IPS DF 19.7 (cell line): ENCODE results near the gene TAC3.
"Not testable (repeated sequence)": the region's sequence is repeated elsewhere in the genome, so short reads cannot be mapped to it uniquely, and the experiment has no call there.

Experiments
- DNase-seq: peaks from one replicate; pipeline ENCODE4 v3.0.0-alpha.2; 2013; ENCODE audit warnings: low read depth, low spot score

The TAC3 gene

DNA sequence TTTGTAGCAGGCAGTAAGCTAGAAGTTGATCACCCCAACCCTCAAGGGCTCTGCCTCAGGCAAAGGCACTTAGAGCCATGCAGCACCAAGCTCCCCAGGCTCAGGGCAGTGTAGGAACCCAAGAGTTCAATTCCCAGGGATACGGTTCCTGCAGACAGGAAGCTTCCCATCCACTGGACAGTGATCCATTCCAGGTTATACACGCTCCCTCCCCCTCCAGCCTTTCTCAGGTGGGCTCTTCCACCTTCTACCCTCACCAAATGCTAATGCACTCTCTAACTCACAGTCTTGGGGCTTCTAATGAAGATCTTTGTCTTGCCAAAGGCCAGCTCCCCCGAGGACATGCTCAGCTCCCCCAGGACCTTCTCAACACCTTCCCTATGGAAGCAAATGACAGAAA, 20.9 kb upstream of the TAC3 start:
- no peak for DNase-seq

DNA sequence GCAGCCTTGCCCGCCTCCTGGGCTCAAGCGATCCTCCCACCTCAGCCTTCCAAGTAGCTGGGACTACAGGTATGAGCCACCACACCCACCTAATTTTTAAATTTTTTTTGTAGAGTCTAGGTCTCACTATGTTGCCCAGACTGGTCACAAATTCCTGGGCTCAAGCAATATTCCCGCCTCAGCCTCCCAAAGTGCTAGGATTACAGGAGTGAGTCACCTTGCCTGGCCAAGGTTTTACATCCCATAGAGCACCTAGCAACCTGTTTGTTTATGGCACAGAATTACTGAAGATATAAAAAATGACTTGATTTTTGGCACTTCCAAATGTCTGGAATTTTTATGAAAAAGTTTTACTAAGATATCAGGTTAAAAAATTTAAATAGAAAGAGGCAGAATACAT, 17.1 kb upstream of the TAC3 start:
- DNase-seq: no peak

DNA sequence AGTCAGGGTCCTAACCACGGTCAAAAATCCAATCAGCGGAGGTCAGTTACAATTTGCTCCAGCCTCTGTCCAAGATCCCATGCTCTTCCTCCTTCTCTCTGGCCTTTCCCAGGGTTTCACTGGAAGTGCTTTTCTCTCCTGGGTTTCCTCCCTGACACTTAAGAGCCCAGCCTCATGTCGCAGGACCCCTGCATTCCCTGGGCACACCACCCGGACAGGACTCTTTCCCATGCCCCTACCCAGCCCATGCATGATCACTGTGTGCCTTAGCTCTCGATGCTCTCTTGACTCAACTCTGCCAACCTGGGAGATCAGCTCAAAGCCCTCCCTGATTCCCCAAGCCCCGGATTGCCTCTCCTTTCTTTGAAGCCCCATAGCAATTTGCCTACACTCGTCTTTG, 15.5 kb upstream of the TAC3 start:
- DNase-seq: no peak

DNA sequence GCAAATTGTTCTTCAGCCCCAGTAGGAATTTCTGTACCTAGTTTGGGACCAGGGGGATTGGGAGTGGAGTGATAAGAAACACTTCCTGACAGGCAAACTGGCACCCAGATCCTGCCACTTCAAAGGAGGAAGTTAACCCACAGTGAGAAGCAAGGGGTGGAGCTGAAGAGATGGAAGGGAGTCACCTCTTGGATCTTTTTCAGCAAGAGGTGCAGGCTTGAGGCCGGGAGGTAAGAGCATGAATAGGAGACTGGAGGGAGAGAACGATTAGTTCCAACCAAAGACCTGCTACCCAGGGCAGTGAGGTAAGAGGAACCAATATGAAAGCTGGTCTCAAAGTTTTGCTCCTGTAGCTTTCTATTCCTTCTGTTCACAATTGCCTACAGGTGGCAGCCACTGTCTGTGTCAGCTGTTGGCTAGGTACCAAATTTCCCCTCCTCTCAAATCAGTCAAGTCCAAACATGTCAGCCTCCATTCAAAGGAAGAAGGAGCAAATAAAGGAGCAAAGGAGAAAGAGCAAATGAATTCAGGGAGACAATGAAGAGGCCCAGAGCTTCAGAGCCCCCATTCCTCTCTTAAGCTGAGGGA, 14.9 kb upstream of the TAC3 start:
- no peak for DNase-seq

DNA sequence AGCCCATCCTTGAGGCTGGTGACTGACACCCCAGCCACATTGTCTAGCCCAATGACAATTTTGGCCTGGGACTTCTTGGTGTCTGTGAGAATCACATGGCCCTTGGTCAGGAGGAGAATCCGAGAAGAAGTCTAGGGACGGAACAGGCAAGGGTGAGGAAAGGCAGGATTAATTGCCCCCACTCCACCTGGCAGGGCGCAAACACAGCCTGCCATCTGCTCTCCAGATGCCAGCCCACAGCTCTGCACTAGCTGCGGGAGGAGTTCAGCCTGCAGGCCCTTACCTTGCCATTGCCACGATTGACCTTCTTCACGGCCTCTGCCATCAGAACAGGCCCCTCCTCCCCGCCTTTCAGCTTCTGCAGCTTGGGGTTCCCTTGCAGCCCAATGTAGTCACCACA, 13.1 kb upstream of the TAC3 start:
- no peak for DNase-seq

DNA sequence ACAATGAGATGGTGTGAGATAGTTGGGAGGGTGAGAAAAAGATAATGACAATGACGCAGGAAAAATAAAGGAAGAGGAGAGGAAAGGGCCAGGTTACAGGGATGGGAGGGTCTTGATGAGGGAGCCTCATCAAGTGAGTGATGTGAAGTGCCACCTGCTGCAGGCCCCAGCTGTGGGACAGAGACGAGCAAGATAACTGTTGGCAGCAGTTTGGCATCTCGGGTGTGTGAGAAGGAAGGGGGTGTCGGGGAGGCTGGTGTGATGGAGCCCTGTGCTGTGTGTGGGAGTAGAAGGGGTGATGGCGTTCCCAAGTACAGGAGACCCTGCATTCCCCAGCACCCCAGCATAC, 11.4 kb upstream of the TAC3 start:
- no peak for DNase-seq

DNA sequence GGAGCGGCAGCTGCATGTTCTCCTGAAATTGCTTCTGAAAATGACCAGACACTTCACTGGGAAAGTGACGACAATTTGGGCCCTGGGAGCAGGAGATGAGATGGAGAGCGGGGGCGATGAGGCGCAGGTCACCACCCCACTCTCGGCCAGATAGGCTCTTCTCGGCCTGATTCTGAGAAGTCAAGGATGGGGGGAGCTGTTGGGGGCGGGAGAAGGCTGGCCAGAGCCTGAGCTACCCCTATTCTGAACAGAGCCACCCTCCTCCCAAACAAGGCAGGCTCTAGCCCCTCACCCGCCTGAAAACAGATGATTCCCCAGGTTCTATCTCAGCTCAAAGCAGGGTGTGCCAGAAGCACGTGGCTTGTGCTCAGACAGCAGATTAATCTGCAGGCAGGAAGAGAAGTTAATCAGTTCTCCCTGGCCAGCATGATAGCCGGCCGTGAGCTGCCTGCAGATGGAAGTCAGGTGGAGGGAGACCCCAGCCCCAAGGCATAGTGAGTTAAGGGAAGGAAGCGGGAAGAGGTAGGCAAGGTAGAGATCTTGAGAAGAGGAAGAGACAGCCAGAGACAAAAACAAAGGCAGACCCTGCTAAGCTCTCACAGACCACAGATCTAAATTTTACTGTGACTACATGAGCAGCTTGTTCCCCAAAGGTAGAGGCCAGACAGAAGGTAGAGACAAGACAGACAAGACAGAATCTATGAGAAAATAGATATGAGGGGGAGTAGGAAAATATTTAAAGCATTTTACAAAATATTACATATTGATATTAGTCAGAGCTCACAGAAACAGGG, 10.9 kb upstream of the TAC3 start:
- no peak for DNase-seq

DNA sequence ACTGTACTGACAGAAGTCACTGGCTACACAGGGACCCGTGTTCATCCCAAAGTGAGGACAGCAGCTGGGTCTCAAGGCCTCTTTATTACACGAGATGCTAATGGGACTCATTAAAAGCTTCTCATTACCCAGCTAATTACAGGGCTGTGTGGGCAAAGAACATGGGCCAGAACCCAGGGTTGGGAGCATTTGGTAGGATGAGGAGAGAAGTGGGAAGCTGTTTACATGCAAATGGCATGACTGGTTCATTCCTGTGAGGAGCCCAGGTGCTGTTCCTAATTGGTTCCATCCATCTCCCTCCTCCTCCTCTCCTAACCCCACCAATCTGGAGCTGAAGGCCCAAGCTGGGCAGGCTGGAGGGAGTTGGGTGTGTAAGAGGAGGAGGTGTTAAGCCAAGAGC, 8.9 kb upstream of the TAC3 start:
- DNase-seq: no peak

DNA sequence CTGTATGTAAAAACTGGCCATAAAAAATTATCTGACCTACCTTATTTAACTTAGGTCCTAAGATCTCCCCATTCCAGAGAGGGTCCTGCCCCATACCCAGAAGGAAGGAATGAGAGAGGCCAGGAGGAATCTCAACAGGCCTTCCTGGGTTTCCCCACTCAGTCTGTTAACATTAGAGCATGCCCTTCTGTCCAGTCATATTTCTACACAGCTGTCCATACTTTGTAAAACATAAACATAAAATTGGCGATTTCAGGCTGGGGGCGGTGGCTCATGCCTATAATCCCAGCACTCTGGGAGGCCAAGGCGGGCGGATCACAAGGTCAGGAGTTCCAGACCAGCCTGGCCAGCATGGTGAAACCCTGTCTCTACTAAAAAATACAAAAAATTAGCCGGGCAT, 6.0 kb upstream of the TAC3 start:
- DNase-seq: not testable (repeated sequence)

DNA sequence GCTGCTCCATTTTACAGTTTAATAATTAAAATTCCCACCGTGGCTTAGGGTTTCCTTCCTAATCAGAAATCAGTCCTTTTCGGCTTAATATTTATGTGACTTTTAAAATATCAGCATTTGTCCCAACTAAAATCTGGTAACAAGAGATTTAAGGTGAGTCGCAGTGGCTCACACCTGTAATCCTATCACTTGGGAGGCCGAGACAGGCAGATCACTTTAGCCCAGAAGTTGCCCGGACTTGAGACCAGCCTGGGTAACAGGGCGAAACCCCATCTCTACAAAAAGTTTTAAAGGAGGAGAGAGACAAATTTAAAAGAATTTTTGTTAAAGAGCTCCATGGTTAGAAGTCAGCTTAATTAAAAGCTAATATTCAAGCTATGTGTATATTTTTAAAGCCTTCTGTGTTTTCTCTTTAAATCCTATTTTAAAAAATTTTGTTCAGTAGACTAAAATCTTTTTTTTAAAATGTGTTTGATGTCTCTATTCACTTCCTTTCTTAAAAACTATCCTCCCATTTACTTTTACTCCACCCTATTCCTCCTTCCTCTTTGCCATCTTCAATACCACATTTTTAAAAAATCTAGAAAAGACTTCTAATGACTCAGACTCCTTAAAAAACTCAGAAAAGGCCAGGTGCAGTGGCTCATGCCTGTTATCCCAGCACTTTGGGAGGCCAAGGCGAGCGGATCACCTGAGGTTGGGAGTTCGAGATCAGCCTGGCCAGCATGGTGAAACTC, 3.8 kb upstream of the TAC3 start:
- no peak for DNase-seq

DNA sequence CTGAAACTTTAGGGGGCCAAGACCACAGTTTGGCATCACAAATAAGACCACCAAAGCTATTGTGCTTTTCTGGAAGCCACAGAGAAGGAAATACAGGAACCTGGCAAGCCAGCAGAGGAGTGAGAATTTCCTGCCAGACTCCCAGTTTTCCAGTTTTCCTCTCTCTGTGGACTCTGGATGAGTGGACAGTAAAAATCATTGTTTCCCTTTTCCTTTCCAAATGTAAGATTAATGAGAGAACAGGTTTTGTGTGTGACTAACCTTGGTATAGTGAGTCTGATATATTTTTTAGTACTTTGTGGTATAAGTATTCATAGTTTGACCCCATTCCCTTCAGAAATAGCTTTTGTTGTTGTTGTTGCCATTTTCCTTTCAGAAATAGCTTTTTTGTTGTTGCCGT, 2.6 kb upstream of the TAC3 start:
- no peak for DNase-seq

DNA sequence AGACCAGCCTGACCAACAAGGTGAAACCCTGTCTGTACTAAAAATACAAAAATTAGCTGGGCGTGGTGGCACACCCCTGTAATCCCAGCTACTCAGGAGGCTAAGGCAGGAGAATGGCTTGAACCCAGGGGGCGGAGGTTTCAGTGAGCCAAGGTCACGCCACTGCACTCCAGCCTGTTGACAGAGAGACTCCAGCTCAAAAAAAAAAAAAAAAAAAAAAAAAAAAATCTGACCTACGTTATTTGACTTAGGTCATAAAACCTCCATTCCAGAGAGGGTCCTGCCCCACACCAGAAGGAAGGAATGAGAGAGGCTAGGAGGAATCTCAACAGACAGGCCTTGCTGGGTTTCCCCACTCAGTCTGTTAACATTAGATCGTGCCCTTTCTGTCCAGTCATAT, 2.0 kb upstream of the TAC3 start:
- DNase-seq: not testable (repeated sequence)

DNA sequence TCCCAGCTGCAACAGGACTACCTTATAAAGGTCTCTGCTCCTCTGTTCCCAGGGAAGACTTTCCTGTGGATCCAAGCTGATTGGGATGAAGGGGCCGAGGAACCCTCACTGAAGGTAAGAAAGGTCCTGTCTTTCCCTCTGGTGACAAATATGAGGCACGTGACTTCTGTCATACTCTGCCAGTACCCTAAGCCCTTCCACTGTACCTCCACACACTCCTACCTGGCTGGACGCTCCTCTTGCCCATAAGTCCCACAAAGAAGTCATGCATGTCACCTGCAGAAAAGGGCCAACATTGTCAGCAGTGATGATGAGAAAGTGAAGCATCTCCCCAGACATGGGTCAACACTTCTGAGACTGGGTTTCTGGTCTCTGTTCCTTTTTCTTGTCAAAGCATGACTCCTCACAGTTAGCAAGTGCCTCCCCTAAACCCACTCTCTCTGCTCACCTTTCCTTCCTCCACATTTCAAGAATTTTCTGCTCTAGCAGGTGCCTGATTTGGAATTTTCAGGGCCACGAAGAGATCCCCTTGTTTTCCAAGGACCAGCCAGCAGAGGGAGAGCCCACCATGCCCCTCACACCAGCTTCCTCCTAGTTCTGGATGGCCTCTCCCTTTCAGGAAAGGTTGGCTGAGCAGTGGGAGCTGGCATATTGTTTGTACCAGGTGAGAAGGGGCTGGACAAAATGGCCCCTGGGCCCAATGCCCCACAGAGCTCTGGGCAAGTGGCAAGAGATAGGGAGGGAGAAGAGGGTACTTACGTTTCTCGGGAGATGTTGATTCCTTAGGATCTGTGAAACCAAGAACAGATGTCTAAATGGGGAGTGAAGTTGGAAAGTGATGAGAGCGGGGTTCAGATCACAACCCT, 3.5 kb downstream of the TAC3 start:
- DNase-seq: no peak

DNA sequence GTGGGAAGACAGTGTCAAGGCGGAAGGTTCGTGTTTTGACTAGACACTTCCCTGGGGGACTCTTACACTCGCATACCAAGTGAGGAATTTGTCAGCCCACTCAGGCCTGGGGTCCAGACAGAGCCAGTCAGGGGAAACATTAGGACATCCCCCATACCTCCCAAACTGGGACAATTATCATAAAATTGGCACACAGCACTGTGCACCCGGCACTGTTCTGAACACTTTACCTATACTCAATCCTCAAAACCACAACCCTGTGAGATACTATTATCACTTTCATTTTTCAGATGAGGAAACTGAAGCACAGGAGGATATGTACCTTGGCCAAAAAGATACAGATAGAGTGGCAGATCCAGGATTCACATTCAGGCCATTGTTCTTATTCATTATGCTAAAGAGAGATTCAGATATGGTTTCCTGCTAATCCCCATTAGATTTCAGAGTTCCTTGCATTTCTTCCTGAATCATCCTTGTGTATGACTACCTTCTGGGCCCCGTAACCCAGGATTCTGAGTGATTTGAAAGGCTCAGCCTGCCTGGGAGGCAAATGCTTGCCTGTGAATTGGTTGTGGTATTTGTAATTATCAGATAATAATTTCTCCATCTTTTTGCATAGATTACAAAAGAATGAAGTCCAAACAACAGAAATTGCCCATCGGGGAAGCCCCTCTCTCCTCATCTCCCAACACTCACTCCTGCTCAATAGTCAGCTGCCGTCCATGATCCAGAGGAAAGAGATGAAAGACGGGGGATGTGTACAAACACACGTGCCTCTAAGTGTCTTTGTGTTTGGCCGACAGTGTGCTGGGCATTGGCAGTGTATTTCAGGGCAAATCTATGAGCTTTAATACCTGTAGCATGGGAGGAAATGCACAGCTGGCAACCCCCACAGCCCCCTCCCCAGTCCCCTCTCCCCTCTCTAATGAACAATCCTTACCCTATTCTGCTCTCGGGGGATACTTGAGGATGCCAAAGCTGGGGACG, 4.6 kb downstream of the TAC3 start:
- no peak for DNase-seq

DNA sequence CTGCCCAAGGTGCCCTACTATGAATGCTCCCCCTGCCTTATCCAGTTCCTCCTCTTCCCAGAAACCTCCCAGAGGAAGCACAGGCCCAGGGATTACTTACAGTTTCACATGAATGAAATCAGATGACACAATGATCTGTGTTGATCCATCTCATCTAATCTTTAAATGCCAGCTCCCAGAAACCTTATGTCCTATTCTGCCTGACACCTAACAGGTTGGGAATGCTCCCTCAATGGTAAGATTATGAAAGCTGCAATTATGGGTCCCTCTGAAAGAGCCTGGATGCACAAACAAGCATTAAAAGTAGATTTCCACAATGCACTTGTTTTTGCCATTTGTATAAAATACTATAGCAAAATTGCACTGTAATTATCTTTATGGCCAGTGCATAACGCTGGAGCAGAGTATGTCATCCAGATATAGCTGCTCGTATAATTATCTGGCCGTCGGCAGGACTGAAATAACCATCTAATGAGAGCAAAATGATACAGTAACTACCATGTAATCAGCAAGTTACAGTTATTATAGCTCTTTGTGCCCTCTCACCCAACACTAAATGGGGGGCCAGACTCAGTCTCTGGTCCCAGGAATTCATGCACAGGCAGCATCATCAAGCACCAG, 5.6 kb downstream of the TAC3 start:
- no peak for DNase-seq

DNA sequence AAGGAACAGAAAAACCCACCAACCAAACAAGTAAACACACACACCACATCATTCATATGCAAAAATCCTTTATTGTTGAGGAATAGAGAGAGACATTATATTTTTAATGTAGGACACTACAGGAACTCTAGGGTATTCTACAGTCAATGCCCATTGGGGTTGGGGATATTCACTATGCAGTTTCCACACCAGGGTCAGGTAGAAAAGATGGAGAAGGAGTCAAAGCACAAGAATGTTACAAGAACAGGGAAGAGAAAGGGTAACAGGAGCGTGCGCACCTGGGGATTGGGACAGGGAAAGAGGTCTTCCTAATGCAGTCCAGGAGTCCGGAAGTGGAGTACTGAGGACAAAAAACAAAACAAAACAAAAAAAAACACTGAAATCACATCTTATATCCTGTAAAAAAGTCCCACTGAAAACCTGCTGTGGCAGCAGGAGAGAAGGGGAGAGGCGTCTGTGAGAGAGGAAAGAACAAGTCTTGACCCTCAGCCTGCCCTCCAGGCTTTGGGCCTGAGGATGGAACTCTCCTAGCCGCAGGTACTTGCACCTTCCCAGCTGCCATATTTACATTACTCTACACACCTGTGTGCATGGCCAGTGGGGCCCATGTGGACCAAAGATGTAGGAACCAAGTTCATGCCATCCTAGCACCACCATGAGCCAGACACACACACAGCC, 6.2 kb downstream of the TAC3 start:
- no peak for DNase-seq

DNA sequence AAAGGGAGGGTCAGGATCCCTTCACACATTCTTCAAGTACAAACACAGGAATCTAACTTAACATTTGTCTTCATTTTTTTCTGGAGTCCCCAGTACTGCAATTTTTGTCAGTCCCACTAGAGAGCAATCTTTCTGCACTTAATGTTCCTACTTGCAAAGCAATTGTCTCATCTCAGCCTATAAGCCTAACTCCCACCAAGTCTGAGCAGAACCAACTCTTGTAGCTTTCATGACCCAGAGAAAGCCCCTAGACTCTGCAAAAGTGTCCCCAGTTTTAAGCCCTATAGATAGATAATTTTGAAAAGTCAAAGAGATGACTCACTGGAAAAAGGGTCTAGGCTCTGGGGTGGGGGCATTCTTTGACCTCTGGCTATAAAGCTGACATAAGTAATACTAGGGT, 8.2 kb downstream of the TAC3 start:
- DNase-seq: no peak

DNA sequence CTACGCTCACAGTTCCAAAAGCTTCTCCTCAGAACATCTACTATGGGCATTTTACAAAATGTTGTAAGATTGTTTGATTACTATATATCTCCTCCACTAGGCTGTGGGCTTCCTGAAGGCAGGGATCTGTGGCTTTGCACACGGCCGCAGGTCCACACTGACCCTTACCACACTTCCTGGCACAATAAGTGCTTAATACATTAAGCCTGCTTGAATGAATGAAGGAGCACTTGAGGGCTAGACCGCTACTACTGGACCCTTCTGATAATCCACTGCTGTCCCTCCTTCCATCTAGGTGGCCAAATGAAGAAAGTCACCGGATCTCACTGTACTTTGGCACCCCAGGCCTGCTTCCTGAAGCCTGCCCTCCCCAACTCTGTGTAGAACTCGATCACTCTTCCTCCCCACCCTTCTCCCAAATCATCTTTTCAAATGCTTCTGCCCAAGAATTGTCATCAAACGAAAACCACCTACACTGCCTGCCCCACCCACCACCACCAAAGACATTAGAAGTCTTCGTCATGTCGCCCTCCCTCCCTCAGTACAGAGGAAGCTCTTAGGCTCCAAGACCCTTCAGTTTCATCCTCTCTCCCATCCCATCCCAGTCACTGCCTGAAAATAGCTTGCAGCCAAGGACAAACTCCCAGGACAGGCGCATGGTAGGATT, 9.4 kb downstream of the TAC3 start:
- no peak for DNase-seq
